Kidney tubule cell (primary cell): ENCODE data around the gene RANBP1.

ENCODE experiments used
- DNase-seq: peaks from one replicate; pipeline ENCODE4 v3.0.0-alpha.2; 2018; ENCODE audit warnings: low spot score

Gene RANBP1

GRCh38 chr22:20174785-20175596 is 59.1 kb downstream of the RANBP1 start:
- no peak for DNase-seq

GRCh38 chr22:20175597-20175900 is 59.6 kb downstream of the RANBP1 start:
- no peak for DNase-seq

- no peak for DNase-seq
Observed at GRCh38 chr22:20176421-20177085, 60.6 kb downstream of the RANBP1 start.
